ENCODE results near the gene CHCHD6. TPM values are rescaled to one million over a fixed set of nuclear protein-coding genes. Genes with fewer than 3 reads are reported as not detected.

The CHCHD6 gene
- total and polyA plus RNA-seq, 4 donors = 22.5 to 70.2 (median 49.7) TPM

DNA sequence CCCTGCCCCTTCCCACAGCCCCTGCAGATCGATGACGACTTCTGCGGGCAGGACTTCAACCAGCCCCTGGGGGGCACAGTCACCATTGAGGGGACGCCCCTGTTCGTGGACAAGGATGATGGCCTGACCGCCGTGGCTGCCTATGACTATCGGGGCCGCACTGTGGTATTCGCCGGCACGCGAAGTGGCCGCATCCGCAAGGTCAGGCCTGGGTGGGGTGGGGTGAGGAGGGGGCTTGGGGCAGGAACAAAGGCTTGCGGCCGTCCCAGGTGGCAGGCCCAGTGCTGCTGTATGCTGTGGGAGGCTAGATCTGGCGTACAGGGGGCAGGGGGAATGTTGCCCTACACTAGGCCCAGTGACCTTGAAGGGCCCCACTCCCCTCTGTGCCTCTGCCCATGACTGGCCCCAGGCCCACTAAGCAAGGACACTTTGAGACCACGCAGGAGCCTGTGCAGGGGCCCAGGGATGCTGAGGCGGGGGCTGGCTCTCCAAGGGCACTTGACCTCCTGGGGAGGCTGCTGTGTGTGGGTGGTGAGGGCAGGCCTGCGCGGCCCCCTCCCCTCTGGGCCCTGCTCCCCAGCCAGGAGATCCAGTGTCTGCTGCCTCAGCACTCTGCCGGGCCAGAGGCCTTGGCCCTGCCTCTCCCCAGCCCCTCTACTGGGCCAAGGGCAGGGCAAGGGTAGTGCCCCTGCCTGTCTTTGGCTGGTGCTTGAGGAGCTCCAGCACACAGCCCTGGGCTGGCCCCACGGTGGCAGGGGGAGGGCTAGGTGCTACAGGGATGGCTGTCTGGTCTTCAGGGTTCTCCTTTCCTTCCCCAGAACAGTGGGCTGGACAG, 287.5 kb downstream of the CHCHD6 start:
- peaks cover 97% of the 10 kb centered on the region for H3K36me3 ChIP-seq (ENCODE audit: control insufficient read depth, insufficient read depth, low read length)
- H3K27ac ChIP-seq (ENCODE audit: low read depth, low read length) = no peak overlapping the region
- H3K4me3 ChIP-seq (ENCODE audit: low read depth, low read length) = no peak overlapping the region
- H3K27me3 ChIP-seq (ENCODE audit: control insufficient read depth, insufficient read depth, low read length) = no peaks in the 10 kb centered on the region
- no peaks in the 10 kb centered on the region for H3K9me3 ChIP-seq (ENCODE audit: control insufficient read depth, insufficient read depth, low read length)
- WGBS (ENCODE audit: insufficient coverage) = 88% methylated on average over 23 of the region's 24 CpGs
- peaks cover 48% of the 10 kb centered on the region for H3K4me1 ChIP-seq (ENCODE audit: control insufficient read depth, insufficient read depth, low read length)
- no peak for DNase-seq (ENCODE audit: low read depth in 4 of 6, low spot score in 6 of 6)

DNA sequence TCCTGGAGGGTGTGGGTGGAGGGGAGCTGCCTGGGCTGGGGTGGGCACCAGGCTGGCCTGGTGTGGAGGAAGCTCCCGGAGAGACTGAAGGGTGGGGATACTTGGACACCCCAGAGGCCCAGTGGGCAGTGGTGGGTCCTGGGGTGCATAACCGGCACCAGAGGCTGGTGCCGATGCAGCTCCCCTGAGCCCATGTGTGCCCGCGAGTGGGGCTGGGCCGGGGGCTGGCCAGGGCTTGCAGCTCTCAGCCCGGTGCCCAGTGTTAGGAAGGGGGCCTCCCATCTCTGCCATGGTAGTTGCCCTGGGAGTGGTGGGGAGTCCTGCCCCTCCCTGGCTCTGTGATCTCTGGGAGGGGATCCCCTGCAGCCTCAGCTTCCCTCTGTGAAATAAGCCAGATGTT, 288.2 kb downstream of the CHCHD6 start:
- no peaks in the 10 kb centered on the region for H3K27me3 ChIP-seq (ENCODE audit: control insufficient read depth, insufficient read depth, low read length)
- peaks cover 100% of the 10 kb centered on the region for H3K36me3 ChIP-seq (ENCODE audit: control insufficient read depth, insufficient read depth, low read length)
- no peak for DNase-seq (ENCODE audit: low read depth in 4 of 6, low spot score in 6 of 6)
- no peaks in the 10 kb centered on the region for H3K9me3 ChIP-seq (ENCODE audit: control insufficient read depth, insufficient read depth, low read length)
- H3K4me3 ChIP-seq (ENCODE audit: low read depth, low read length) = no peak overlapping the region
- 95% methylated on average over 7 of the region's 7 CpGs for WGBS (ENCODE audit: insufficient coverage)
- no peak overlapping the region for H3K27ac ChIP-seq (ENCODE audit: low read depth, low read length)
- H3K4me1 ChIP-seq (ENCODE audit: control insufficient read depth, insufficient read depth, low read length) = peaks cover 47% of the 10 kb centered on the region

DNA sequence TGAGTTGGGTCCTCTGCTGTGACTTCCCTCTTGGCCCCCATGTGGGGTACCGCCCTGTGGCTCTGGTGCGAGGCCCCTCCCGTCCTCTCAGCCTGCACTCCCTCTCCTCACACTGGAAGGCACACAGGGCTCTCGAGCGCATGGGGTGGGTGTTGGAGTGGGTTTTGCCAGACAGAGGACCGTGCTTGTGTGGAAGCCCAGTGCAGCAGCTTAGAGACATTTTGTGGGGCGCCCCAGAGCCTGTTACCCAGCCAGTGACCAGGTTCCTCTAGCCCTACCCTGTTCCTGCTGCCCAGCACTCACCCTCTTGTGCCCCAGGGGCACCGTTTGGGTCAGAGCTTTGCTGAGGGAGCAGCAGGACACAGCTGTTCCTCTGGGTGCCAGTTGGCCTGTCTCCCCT, 288.7 kb downstream of the CHCHD6 start:
- no peak for DNase-seq (ENCODE audit: low read depth in 4 of 6, low spot score in 6 of 6)
- WGBS (ENCODE audit: insufficient coverage) = 95% methylated on average over 5 of the region's 8 CpGs

DNA sequence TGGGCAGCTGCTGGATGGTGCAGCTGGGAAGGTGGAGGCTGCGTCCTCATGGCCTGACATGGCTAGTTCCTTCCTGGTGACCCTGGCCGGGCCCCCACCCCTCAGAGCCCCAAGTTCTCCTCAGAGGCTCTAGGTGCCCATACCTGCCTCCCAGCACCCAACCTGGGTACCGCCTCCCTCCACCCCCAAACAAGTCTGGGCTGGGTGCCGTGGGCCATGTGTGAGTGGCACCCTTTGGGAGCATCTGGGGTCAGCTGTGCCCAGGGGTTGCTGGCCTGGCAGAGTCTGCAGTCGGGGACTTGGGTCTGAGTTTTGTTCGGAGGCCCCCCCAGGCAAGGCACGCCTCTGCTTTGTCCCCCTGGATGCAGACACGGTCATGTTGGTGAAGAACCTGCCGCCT, 289.4 kb downstream of the CHCHD6 start:
- H3K4me3 ChIP-seq (ENCODE audit: low read depth, low read length) = no peak overlapping the region
- H3K36me3 ChIP-seq (ENCODE audit: control insufficient read depth, insufficient read depth, low read length) = peaks cover 100% of the 10 kb centered on the region

More for the DNA sequence above, 288.7 kb downstream of the CHCHD6 start:
- no peak overlapping the region for H3K4me3 ChIP-seq (ENCODE audit: low read depth, low read length)
- H3K27ac ChIP-seq (ENCODE audit: low read depth, low read length) = no peak overlapping the region
- H3K36me3 ChIP-seq (ENCODE audit: control insufficient read depth, insufficient read depth, low read length) = peaks cover 100% of the 10 kb centered on the region
- H3K27me3 ChIP-seq (ENCODE audit: control insufficient read depth, insufficient read depth, low read length) = no peaks in the 10 kb centered on the region
- H3K4me1 ChIP-seq (ENCODE audit: control insufficient read depth, insufficient read depth, low read length) = peaks cover 47% of the 10 kb centered on the region
- H3K9me3 ChIP-seq (ENCODE audit: control insufficient read depth, insufficient read depth, low read length) = no peaks in the 10 kb centered on the region

DNA sequence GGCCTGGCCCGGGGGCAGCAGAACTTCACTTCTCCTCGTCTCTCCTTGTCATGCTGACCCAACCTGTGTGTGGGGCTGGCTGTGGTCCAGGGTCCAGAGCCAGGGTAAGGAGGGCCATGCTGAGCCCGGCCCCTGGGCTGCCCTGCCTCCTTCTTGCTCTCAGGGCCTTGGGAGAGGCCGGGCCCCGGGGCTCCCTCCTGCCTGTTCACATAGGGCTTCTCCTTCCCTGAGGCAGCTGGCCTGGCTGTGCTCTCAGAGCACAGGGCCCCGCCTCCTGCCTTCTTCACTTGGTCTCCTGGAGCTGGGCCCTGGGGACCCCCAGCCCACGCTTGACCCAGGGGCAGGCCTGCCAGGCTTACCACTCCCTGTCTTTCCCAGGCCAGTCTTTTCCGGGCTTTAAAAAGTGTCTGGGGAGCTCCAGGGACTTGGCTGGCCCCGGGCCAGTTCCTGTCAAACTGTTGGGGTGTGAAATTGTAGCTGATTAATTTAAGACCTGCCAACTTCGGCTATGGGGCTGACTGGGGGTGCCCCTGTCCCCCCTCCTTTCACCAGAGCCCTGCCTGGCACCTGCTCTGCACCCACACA, 290.7 kb downstream of the CHCHD6 start:
- DNase-seq (ENCODE audit: low read depth in 4 of 6, low spot score in 6 of 6) = peak in 1 of 6 donors; percentile 57
- WGBS (ENCODE audit: insufficient coverage) = 64% methylated on average over 7 of the region's 10 CpGs
- Histone ChIP-seq H3K4me1 (ENCODE audit: control insufficient read depth, insufficient read depth, low read length) (peaks cover 59% of the 10 kb centered on the region), H3K36me3 (ENCODE audit: control insufficient read depth, insufficient read depth, low read length) (peaks cover 98% of the 10 kb centered on the region), H3K27me3 (ENCODE audit: control insufficient read depth, insufficient read depth, low read length) (no peaks in the 10 kb centered on the region), H3K27ac (ENCODE audit: low read depth, low read length) (no peak overlapping the region), H3K4me3 (ENCODE audit: low read depth, low read length) (no peak overlapping the region), H3K9me3 (ENCODE audit: control insufficient read depth, insufficient read depth, low read length) (no peaks in the 10 kb centered on the region)

More for the DNA sequence above, 289.4 kb downstream of the CHCHD6 start:
- Histone ChIP-seq H3K27ac (ENCODE audit: low read depth, low read length) (no peak overlapping the region), H3K27me3 (ENCODE audit: control insufficient read depth, insufficient read depth, low read length) (no peaks in the 10 kb centered on the region), H3K4me1 (ENCODE audit: control insufficient read depth, insufficient read depth, low read length) (peaks cover 47% of the 10 kb centered on the region), H3K9me3 (ENCODE audit: control insufficient read depth, insufficient read depth, low read length) (no peaks in the 10 kb centered on the region)
- DNase-seq (ENCODE audit: low read depth in 4 of 6, low spot score in 6 of 6) = no peak
- WGBS (ENCODE audit: insufficient coverage) = 93% methylated on average over 8 of the region's 9 CpGs

DNA sequence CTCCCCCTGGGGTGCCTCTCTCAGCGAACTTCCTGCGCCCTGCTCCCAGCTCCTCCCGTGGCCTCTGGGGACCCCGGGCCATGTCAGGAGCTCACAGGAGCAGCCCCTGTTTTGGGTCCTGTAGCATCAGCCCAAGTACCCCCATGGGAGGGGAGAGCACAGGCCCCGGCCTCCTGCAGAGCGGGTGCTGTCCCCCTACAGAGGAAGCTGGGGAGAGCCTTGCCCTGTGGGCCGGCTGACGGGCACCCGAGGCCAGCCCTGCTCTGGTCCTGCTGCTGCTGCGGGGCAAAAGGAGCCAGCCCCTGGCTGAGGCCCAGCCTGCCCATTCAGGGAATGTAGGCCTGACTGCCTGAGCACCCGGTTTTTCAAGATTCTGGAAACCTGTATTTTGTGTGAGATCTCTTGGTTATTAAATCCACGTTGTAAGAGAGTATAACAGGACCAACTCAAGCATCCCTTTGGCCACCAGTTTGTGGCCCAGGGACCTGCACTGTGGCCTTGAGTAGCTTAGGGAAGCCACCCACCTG, 291.3 kb downstream of the CHCHD6 start:
- 79% methylated on average over 10 of the region's 12 CpGs for WGBS (ENCODE audit: insufficient coverage)
- H3K4me1 ChIP-seq (ENCODE audit: control insufficient read depth, insufficient read depth, low read length) = peaks cover 63% of the 10 kb centered on the region
- DNase-seq (ENCODE audit: low read depth in 4 of 6, low spot score in 6 of 6) = no peak
- no peaks in the 10 kb centered on the region for H3K9me3 ChIP-seq (ENCODE audit: control insufficient read depth, insufficient read depth, low read length)
- H3K36me3 ChIP-seq (ENCODE audit: control insufficient read depth, insufficient read depth, low read length) = peaks cover 97% of the 10 kb centered on the region
- H3K27ac ChIP-seq (ENCODE audit: low read depth, low read length) = no peak overlapping the region
- H3K27me3 ChIP-seq (ENCODE audit: control insufficient read depth, insufficient read depth, low read length) = no peaks in the 10 kb centered on the region
- no peak overlapping the region for H3K4me3 ChIP-seq (ENCODE audit: low read depth, low read length)

DNA sequence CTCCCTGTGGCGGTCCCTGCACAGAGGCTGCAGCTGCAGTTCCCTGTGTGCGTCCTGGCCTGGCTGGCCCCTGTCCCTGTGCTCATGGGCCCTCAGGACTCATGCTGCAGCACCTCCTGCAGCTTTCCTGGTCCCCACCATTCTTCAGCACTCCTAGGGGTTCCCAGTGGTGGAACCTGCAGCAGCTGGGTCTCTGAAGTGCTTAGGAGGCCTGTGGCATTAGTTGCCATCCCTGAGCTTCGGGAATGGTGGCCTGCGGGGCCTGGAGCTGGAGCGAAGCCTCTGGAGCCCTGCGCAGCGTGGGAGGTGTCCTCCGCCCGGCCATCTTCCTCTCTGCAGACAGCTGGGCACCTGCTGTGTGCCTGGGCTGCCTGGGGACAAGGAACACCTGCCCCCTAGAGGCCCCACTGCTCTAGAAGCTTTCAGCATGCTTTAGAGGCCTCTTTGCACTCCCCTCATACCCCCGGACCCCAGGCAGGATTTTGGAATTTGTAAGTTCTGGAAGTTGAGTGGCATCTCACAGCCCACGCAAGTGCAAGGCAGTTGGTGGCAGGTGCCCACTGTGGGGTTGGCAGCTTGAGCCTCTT, 292.0 kb downstream of the CHCHD6 start:
- WGBS (ENCODE audit: insufficient coverage) = 88% methylated on average over 10 of the region's 11 CpGs
- Histone ChIP-seq H3K4me1 (ENCODE audit: control insufficient read depth, insufficient read depth, low read length) (peaks cover 63% of the 10 kb centered on the region), H3K36me3 (ENCODE audit: control insufficient read depth, insufficient read depth, low read length) (peaks cover 97% of the 10 kb centered on the region), H3K27ac (ENCODE audit: low read depth, low read length) (no peak overlapping the region), H3K27me3 (ENCODE audit: control insufficient read depth, insufficient read depth, low read length) (no peaks in the 10 kb centered on the region), H3K4me3 (ENCODE audit: low read depth, low read length) (no peak overlapping the region), H3K9me3 (ENCODE audit: control insufficient read depth, insufficient read depth, low read length) (no peaks in the 10 kb centered on the region)
- DNase-seq (ENCODE audit: low read depth in 4 of 6, low spot score in 6 of 6) = no peak

DNA sequence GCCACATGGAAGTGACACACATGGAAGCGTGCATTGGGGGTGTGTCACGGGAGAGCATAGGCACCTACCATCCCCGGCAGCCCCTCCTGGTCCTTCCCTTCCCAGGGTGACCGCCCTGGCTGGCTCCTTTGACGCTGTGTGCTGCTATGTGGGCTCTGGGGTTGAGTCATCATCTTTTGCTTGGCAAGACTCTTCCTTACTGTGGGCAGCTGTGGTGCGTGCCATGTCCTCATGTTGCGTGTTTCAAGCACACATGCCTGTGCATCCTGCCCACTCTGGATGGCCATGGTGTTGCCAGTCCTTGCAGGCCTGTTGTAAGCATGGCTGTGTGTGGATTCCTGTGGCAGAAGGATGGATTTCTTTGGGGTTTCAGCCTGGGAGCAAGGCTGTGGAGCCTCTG, 292.9 kb downstream of the CHCHD6 start:
- H3K4me3 ChIP-seq (ENCODE audit: low read depth, low read length) = no peak overlapping the region
- no peaks in the 10 kb centered on the region for H3K27me3 ChIP-seq (ENCODE audit: control insufficient read depth, insufficient read depth, low read length)
- no peak for DNase-seq (ENCODE audit: low read depth in 4 of 6, low spot score in 6 of 6)
- peaks cover 66% of the 10 kb centered on the region for H3K4me1 ChIP-seq (ENCODE audit: control insufficient read depth, insufficient read depth, low read length)
- H3K9me3 ChIP-seq (ENCODE audit: control insufficient read depth, insufficient read depth, low read length) = no peaks in the 10 kb centered on the region
- H3K27ac ChIP-seq (ENCODE audit: low read depth, low read length) = no peak overlapping the region
- 93% methylated on average over 7 of the region's 7 CpGs for WGBS (ENCODE audit: insufficient coverage)
- peaks cover 97% of the 10 kb centered on the region for H3K36me3 ChIP-seq (ENCODE audit: control insufficient read depth, insufficient read depth, low read length)

DNA sequence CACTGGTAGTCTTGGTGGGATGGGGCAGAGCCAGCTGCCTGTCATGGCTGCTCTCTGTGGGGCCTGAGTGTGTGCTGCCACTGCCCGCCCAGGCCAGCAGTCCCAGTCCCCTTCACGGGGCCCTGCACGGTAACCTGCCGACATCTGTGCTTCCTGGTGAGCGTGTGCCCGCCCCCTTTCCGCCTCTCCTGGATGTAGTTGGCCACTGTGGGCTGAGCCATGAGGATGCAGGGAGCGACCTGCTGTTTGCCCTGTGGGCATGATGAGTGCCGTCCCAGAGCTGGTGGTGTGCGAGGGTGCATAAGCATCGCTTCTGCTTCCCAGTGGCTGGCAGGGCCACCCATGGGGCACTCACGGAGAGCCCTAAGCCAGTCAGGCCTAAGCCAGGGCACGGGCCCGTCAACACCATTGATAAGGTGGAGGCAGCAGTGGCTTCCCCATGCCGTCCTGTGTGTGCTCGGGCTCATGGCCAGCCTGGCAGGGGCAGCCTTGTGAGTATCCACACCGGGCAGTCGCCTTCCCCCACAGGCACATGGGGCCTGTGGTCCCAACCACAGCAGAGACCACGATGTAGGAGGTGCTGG, 293.5 kb downstream of the CHCHD6 start:
- Histone ChIP-seq H3K27me3 (ENCODE audit: control insufficient read depth, insufficient read depth, low read length) (no peaks in the 10 kb centered on the region), H3K9me3 (ENCODE audit: control insufficient read depth, insufficient read depth, low read length) (no peaks in the 10 kb centered on the region), H3K4me3 (ENCODE audit: low read depth, low read length) (no peak overlapping the region), H3K36me3 (ENCODE audit: control insufficient read depth, insufficient read depth, low read length) (peaks cover 96% of the 10 kb centered on the region), H3K27ac (ENCODE audit: low read depth, low read length) (no peak overlapping the region), H3K4me1 (ENCODE audit: control insufficient read depth, insufficient read depth, low read length) (peaks cover 67% of the 10 kb centered on the region)
- WGBS (ENCODE audit: insufficient coverage) = 90% methylated on average over 19 of the region's 19 CpGs
- DNase-seq (ENCODE audit: low read depth in 4 of 6, low spot score in 6 of 6) = no peak
